ENCODE results near the gene PRSS33. TPM values are rescaled to one million over a fixed set of nuclear protein-coding genes. Genes with fewer than 3 reads are reported as not detected.

PRSS33 gene
- total and polyA plus RNA-seq, 4 experiments from 2014 or later = not detected

GRCh38 chr16:2778630-2778958 lies 8.8 kb downstream of the PRSS33 start:
- peaks cover 38% of the 10 kb centered on the region for H3K4me1 ChIP-seq (ENCODE audit: insufficient read depth, low read length)
- no peaks in the 10 kb centered on the region for H3K27me3 ChIP-seq (ENCODE audit: insufficient read depth, low read length)
- H3K27me3 Mint-ChIP-seq = no peaks in the 10 kb centered on the region
- peaks cover 8% of the 10 kb centered on the region for H3K36me3 ChIP-seq (ENCODE audit: insufficient read depth, low read length)
- ChIA-PET POLR2A (ENCODE audit: partially characterized antibody) (interaction anchor here (0.7 to 8.8 kb wide), 15 partner anchors 8 to 1006 kb away, joined by 3 to 142 read pairs (median 7); partner anchors contain the start of genes EME2, FLYWCH1, FLYWCH2 and KCTD5), CTCF (ENCODE audit: partially characterized antibody) (interaction anchor here (0.7 to 1.1 kb wide), 2 partner anchors 90 to 291 kb away, joined by 3 to 4 read pairs; no protein-coding TSS in a partner anchor)
- H3K4me3 ChIP-seq (ENCODE audit: low read length in 2 of 2) = peak overlapping the region; percentile 49 to 76
- H3K27ac Mint-ChIP-seq = peak overlapping the region; percentile 96 to 99 (median 98)
- no peaks in the 10 kb centered on the region for H3K9me3 ChIP-seq (ENCODE audit: control insufficient read depth in 1 of 2, low read length in 2 of 2)
- no peaks in the 10 kb centered on the region for H3K9me3 Mint-ChIP-seq
- DNase-seq = no peak
- peaks cover 14 to 44% (median 28%) of the 10 kb centered on the region in 4 donors for H3K4me1 Mint-ChIP-seq
- peak overlapping the region; percentile 90 to 99 (median 94) for H3K4me3 Mint-ChIP-seq
- intact Hi-C loops (cut with micrococcal nuclease) = loop anchor here (5.0 to 10.0 kb wide), 2 partner anchors 89 to 244 kb away; partner anchors contain the start of genes CEMP1 and PDPK1
- peaks cover 0 to 30% of the 10 kb centered on the region in 2 donors for H3K36me3 Mint-ChIP-seq
- H3K27ac ChIP-seq (ENCODE audit: low read depth, low read length) = peak overlapping the region; percentile 99

GRCh38 chr16:2777903-2778629 lies 9.3 kb downstream of the PRSS33 start:
- Histone ChIP-seq H3K27me3 (ENCODE audit: insufficient read depth, low read length) (no peaks in the 10 kb centered on the region), H3K36me3 (ENCODE audit: insufficient read depth, low read length) (peaks cover 8% of the 10 kb centered on the region), H3K4me1 (ENCODE audit: insufficient read depth, low read length) (peaks cover 38% of the 10 kb centered on the region), H3K9me3 (ENCODE audit: control insufficient read depth in 1 of 2, low read length in 2 of 2) (no peaks in the 10 kb centered on the region), H3K27ac (ENCODE audit: low read depth, low read length) (peak overlapping the region; percentile 99), H3K4me3 (ENCODE audit: low read length in 2 of 2) (peak overlapping the region; percentile 49 to 76)
- H3K27ac Mint-ChIP-seq = peak overlapping the region; percentile 96 to 99 (median 98)
- intact Hi-C loops (cut with micrococcal nuclease) = loop anchor here (1.0 to 10.0 kb wide), 3 partner anchors 26 to 243 kb away; partner anchors contain the start of genes CEMP1, PDPK1 and SRRM2
- peak; percentile 47 to 57 (median 55) for DNase-seq
- peaks cover 3 to 35% of the 10 kb centered on the region in 2 donors for H3K36me3 Mint-ChIP-seq
- peak overlapping the region; percentile 90 to 99 (median 94) for H3K4me3 Mint-ChIP-seq
- no peaks in the 10 kb centered on the region for H3K27me3 Mint-ChIP-seq
- H3K4me1 Mint-ChIP-seq = peaks cover 14 to 44% (median 31%) of the 10 kb centered on the region in 4 donors
- POLR2A ChIA-PET (ENCODE audit: partially characterized antibody) = interaction anchor here (0.5 to 8.8 kb wide), 23 partner anchors 8 to 1006 kb away, joined by 3 to 142 read pairs (median 4); partner anchors contain the start of genes AMDHD2, EME2, FLYWCH1 and FLYWCH2
- CTCF ChIA-PET (ENCODE audit: partially characterized antibody) = interaction anchor here (0.7 to 1.1 kb wide), 2 partner anchors 90 to 290 kb away, joined by 3 to 4 read pairs; no protein-coding TSS in a partner anchor
- no peaks in the 10 kb centered on the region for H3K9me3 Mint-ChIP-seq

GRCh38 chr16:2777231-2777902 lies 10.0 kb downstream of the PRSS33 start, which contains the start of gene ELOB:
TSS of gene ELOB (minus strand) at chr16:2777280. CDS start at chr16:2777239, 41 bp downstream.
- intact Hi-C loops (cut with micrococcal nuclease) = loop anchor here (1.0 to 10.0 kb wide), 3 partner anchors 25 to 243 kb away; partner anchors contain the start of genes CEMP1, PDPK1 and SRRM2
- POLR2A ChIA-PET (ENCODE audit: partially characterized antibody) = interaction anchor here (0.5 to 8.8 kb wide), 19 partner anchors 9 to 1005 kb away, joined by 3 to 142 read pairs (median 6); partner anchors contain the start of genes AMDHD2, EME2, FLYWCH1 and FLYWCH2
- Mint-ChIP-seq H3K27ac (peak within 1 kb of the TSS; percentile 96 to 99 (median 98)), H3K27me3 (no peaks in the 10 kb centered on the region), H3K4me3 (peak within 1 kb of the TSS; percentile 93 to 99 (median 94)), H3K36me3 (peaks cover 10 to 40% of the 10 kb centered on the region in 2 donors), H3K9me3 (no peaks in the 10 kb centered on the region), H3K4me1 (peaks cover 18 to 44% (median 37%) of the 10 kb centered on the region in 4 donors)
- peaks cover 8% of the 10 kb centered on the region for H3K36me3 ChIP-seq (ENCODE audit: insufficient read depth, low read length)
- no peaks in the 10 kb centered on the region for H3K9me3 ChIP-seq (ENCODE audit: control insufficient read depth in 1 of 2, low read length in 2 of 2)
- H3K27me3 ChIP-seq (ENCODE audit: insufficient read depth, low read length) = no peaks in the 10 kb centered on the region
- peak; percentile 87 to 89 (median 89) for DNase-seq
- H3K4me3 ChIP-seq (ENCODE audit: low read length in 2 of 2) = peak within 1 kb of the TSS; percentile 49 to 76
- H3K4me1 ChIP-seq (ENCODE audit: insufficient read depth, low read length) = peaks cover 38% of the 10 kb centered on the region
- peak within 1 kb of the TSS; percentile 99 for H3K27ac ChIP-seq (ENCODE audit: low read depth, low read length)
- CTCF ChIA-PET (ENCODE audit: partially characterized antibody) = no interaction called here

- no peak for DNase-seq
- Histone ChIP-seq H3K27me3 (ENCODE audit: insufficient read depth, low read length) (no peaks in the 10 kb centered on the region), H3K27ac (ENCODE audit: low read depth, low read length) (peak overlapping the region; percentile 60), H3K4me1 (ENCODE audit: insufficient read depth, low read length) (peaks cover 38% of the 10 kb centered on the region), H3K4me3 (ENCODE audit: low read length in 2 of 2) (peak overlapping the region; percentile 34 to 73), H3K36me3 (ENCODE audit: insufficient read depth, low read length) (peaks cover 14% of the 10 kb centered on the region), H3K9me3 (ENCODE audit: control insufficient read depth in 1 of 2, low read length in 2 of 2) (no peaks in the 10 kb centered on the region)
- intact Hi-C loops (cut with micrococcal nuclease) = loop anchor here (1.0 to 10.0 kb wide), 3 partner anchors 24 to 242 kb away; partner anchors contain the start of genes CEMP1, PDPK1 and SRRM2
- H3K4me3 Mint-ChIP-seq = peak overlapping the region; percentile 88 to 96 (median 93)
- H3K9me3 Mint-ChIP-seq = no peaks in the 10 kb centered on the region
- H3K27me3 Mint-ChIP-seq = no peaks in the 10 kb centered on the region
- ChIA-PET CTCF (ENCODE audit: partially characterized antibody) (interaction anchor here (1.1 kb wide), 1 partner anchor 23 kb away, joined by 3 read pairs; no protein-coding TSS in a partner anchor), POLR2A (ENCODE audit: partially characterized antibody) (interaction anchor here (0.7 to 8.8 kb wide), 15 partner anchors 9 to 257 kb away, joined by 3 to 142 read pairs (median 7); partner anchors contain the start of genes AMDHD2, FLYWCH1, FLYWCH2 and KCTD5)
- peaks cover 18 to 47% (median 38%) of the 10 kb centered on the region in 4 donors for H3K4me1 Mint-ChIP-seq
- H3K27ac Mint-ChIP-seq = peak overlapping the region; percentile 54 to 99 (median 93)
- peaks cover 14 to 47% of the 10 kb centered on the region in 2 donors for H3K36me3 Mint-ChIP-seq
These were observed 10.7 kb downstream of the PRSS33 start for GRCh38 chr16:2776500-2777139.

GRCh38 chr16:2775765-2776499 lies 11.4 kb downstream of the PRSS33 start:
- no peaks in the 10 kb centered on the region for H3K9me3 ChIP-seq (ENCODE audit: control insufficient read depth in 1 of 2, low read length in 2 of 2)
- Mint-ChIP-seq H3K27me3 (no peaks in the 10 kb centered on the region), H3K36me3 (peaks cover 19 to 53% of the 10 kb centered on the region in 2 donors), H3K4me1 (peaks cover 19 to 47% (median 38%) of the 10 kb centered on the region in 4 donors), H3K9me3 (no peaks in the 10 kb centered on the region), H3K4me3 (peak overlapping the region; percentile 88 to 96 (median 93)), H3K27ac (peak overlapping the region; percentile 54 to 99 (median 93))
- H3K27me3 ChIP-seq (ENCODE audit: insufficient read depth, low read length) = no peaks in the 10 kb centered on the region
- DNase-seq = no peak
- POLR2A ChIA-PET (ENCODE audit: partially characterized antibody) = interaction anchor here (0.7 to 8.8 kb wide), 9 partner anchors 8 to 1070 kb away, joined by 3 to 142 read pairs (median 7); partner anchors contain the start of genes FLYWCH1, MAPK8IP3, PRSS33 and SRRM2
- H3K4me1 ChIP-seq (ENCODE audit: insufficient read depth, low read length) = peaks cover 38% of the 10 kb centered on the region
- intact Hi-C loops (cut with micrococcal nuclease) = loop anchor here (5.0 to 10.0 kb wide), 2 partner anchors 91 to 241 kb away; partner anchors contain the start of genes CEMP1 and PDPK1
- peaks cover 21% of the 10 kb centered on the region for H3K36me3 ChIP-seq (ENCODE audit: insufficient read depth, low read length)
- CTCF ChIA-PET (ENCODE audit: partially characterized antibody) = interaction anchor here (1.1 kb wide), 1 partner anchor 22 kb away, joined by 3 read pairs; no protein-coding TSS in a partner anchor
- peak overlapping the region; percentile 60 for H3K27ac ChIP-seq (ENCODE audit: low read depth, low read length)
- peak overlapping the region; percentile 34 to 73 for H3K4me3 ChIP-seq (ENCODE audit: low read length in 2 of 2)

All from CD4-positive, alpha-beta memory T cell (primary cell).